ENCODE data around the gene NPAS2.
A peak's percentile ranks its signal among the peaks of the same experiment; 100 is the strongest.

NPAS2 gene

DNA sequence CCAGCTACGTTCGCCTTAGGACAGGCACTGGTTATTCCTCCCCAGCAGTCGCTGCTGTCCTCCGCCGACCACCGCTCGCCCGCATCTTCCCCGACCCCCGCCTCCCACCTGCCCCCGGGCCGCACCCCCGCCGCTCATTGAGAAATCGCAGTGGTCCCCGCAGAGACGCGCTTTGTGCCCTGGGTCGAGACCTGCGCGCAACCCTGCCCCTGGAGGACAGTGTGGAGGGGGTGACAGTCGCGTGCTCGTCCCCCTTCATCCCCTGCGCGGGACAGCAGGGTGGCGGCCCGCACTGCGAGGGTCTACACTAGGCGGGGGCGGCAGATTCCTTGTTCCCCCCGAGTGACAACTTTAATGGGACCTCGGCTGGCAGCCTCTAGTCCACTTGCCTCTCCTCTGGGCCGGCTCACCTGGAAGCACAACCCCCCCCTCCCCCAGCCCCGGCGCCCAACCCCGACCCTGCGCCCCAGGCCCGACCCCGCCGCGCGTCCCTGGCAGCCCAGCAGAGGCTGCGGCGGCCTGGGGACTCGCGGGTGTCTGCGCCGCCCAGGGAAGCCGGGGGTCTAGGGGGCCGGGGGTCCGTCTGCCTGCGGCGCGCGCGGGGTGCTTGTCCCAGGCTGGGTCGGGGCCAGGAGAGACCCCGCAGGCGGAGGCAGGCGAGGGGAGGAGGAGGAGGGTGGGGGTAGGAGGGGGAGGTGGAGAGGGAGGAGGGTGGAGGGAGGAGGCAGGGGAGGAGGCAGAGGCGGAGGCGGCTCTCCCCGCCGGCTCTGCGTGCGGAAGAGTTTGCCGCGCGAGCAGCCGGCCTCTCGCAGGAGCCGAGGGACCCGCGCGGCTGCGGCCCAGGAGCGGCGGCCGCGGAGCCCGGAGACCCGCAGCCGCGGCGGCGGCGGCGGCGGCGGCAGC, at the start of gene NPAS2:
NPAS2 (plus strand) TSS at position 770 of the 903 bp plus-strand sequence. CDS start 84,616 bp downstream, outside the sequence.
- DNase-seq (ENCODE audit: low read depth) = peak; percentile 37
- peak within 1 kb of the TSS; percentile 69 for H3K4me3 ChIP-seq (ENCODE audit: control insufficient read depth, low read depth, low read length)
- TF ChIP-seq CTCF (conservative IDR thresholded peaks at IDR 0.05; ENCODE audit: control insufficient read depth, insufficient read depth, low read depth, low read length) = no peak

- DNase-seq (ENCODE audit: low read depth) = no peak
- no peak for TF ChIP-seq CTCF (conservative IDR thresholded peaks at IDR 0.05; ENCODE audit: control insufficient read depth, insufficient read depth, low read depth, low read length)
- no peak overlapping the region for H3K4me3 ChIP-seq (ENCODE audit: control insufficient read depth, low read depth, low read length)
These were observed 48.8 kb upstream of the NPAS2 start for GRCh38 chr2:100771125-100771524.

DNA sequence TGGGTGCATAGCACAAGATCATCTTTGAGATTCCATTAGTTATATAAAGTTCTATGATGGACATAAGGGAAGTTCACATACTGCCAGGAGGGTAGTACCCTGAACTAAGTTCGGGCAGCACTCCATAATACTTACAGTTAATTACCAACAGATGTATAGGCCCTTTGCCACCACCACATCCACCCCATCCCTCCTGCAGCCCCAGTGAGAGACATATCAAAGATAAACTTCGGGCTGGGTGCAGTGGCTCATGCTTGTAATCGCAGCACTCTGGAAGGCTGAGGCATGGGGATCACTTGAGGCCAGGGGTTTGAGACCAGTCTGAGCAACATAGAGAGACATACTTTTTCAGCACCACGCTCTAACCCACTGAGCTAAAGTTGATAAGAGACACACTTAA, 46.4 kb upstream of the NPAS2 start:
- no peak overlapping the region for H3K4me3 ChIP-seq (ENCODE audit: control insufficient read depth, low read depth, low read length)
- peak; percentile 40 for DNase-seq (ENCODE audit: low read depth)
- TF ChIP-seq CTCF (conservative IDR thresholded peaks at IDR 0.05; ENCODE audit: control insufficient read depth, insufficient read depth, low read depth, low read length) = no peak

DNA sequence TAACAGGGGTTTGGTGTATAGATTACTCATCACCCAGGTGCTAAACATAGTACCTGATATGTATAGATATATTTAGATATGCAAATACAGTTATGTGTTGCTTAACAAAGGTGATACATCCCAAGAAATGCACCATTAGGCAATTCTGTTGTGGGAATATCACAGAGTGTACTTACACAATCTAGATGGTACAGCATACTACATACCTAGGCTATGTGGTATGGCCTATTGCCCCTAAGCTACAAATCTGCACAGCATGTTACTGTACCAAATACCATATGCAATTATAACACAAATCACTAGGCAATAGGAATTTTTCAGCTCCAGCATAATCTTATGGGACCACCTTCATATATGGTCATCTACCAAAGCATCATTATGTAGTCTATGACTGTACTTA, 43.5 kb upstream of the NPAS2 start:
- no peak for DNase-seq (ENCODE audit: low read depth)
- no peak overlapping the region for H3K4me3 ChIP-seq (ENCODE audit: control insufficient read depth, low read depth, low read length)
- TF ChIP-seq CTCF (conservative IDR thresholded peaks at IDR 0.05; ENCODE audit: control insufficient read depth, insufficient read depth, low read depth, low read length) = no peak

GRCh38 chr2:100778637-100779450, 41.1 kb upstream of the NPAS2 start:
- H3K4me3 ChIP-seq (ENCODE audit: control insufficient read depth, low read depth, low read length) = no peak overlapping the region
- no peak for DNase-seq (ENCODE audit: low read depth)
- TF ChIP-seq CTCF (conservative IDR thresholded peaks at IDR 0.05; ENCODE audit: control insufficient read depth, insufficient read depth, low read depth, low read length) = no peak

DNA sequence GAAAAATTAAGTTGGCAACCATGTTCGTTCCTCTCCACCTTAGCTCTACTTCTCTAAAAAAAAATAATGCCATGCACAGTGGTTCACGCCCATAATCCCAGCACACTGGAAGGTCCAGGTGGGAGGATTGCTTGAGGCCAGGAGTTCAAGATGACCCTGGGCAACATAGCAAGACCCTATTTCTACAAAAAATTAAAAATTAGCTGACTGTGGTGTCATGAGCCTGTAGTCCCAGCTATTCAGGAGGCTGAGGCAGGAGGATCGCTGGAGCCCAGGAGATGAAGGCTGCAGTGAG, 40.1 kb upstream of the NPAS2 start:
- no peak for TF ChIP-seq CTCF (conservative IDR thresholded peaks at IDR 0.05; ENCODE audit: control insufficient read depth, insufficient read depth, low read depth, low read length)
- no peak overlapping the region for H3K4me3 ChIP-seq (ENCODE audit: control insufficient read depth, low read depth, low read length)
- no peak for DNase-seq (ENCODE audit: low read depth)
